ENCODE measurements around the gene VSTM2L. TPM values are rescaled to one million over a fixed set of nuclear protein-coding genes. Genes with fewer than 3 reads are reported as not detected.

The VSTM2L gene
- total and polyA plus RNA-seq, 2 of the 13 experiments (the other 11 are each of a cell fraction or from before 2014, with no cell fraction given), result not detected

DNA sequence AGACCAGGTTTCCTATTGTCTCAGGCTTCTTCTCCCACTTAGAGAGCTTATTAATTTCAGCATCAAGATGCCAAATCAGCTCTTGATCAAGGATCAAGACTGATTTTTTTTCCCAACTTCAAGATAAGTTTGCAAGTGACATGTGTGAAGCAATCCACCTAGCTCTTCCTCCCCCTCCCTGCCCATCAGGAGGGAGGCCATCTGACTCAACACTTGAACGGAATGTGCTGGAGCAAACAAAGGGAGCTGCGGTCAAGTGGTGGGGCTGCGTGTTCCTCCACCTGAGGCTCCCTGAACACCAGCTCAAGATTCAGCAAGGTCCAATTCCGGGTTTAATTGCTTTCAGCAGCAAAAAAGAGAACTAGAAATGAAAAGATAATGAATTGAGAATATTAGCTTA is 91.6 kb downstream of the VSTM2L start (continued):
- peak; percentile 64; the same call in 1 of the 2 replicates for TF ChIP-seq CEBPB (IDR thresholded peaks at IDR 0.05; ENCODE audit: borderline replicate concordance, low read depth, low read length)

Other genes starting within 250 kb of the VSTM2L start
- 94.6 and 136 TPM in 2 replicates for gene CTNNBL1, start 209.1 kb upstream of the VSTM2L start, total RNA-seq (2016; rRNA removed; fragmentation: Illumina TruSeq; extraction: Trizol)
- gene CTNNBL1, start 209.1 kb upstream of the VSTM2L start, polyA plus RNA-seq (2011; rRNA removed), result 47.0 and 49.3 TPM in 2 replicates
- gene TTI1, start 130.3 kb downstream of the VSTM2L start, total RNA-seq (2016; rRNA removed; fragmentation: Illumina TruSeq; extraction: Trizol), result 39.8 and 51.7 TPM in 2 replicates
- 21.5 and 22.9 TPM in 2 replicates for gene TTI1, start 130.3 kb downstream of the VSTM2L start, polyA plus RNA-seq (2011; rRNA removed)
- gene RPRD1B, start 130.6 kb downstream of the VSTM2L start, total RNA-seq (2016; rRNA removed; fragmentation: Illumina TruSeq; extraction: Trizol), result 41.5 and 45.6 TPM in 2 replicates
- gene RPRD1B, start 130.6 kb downstream of the VSTM2L start, polyA plus RNA-seq (2011; rRNA removed), result 29.7 and 31.1 TPM in 2 replicates

All from HepG2 (cell line).